ENCODE measurements around the gene PGM2L1.

DNA sequence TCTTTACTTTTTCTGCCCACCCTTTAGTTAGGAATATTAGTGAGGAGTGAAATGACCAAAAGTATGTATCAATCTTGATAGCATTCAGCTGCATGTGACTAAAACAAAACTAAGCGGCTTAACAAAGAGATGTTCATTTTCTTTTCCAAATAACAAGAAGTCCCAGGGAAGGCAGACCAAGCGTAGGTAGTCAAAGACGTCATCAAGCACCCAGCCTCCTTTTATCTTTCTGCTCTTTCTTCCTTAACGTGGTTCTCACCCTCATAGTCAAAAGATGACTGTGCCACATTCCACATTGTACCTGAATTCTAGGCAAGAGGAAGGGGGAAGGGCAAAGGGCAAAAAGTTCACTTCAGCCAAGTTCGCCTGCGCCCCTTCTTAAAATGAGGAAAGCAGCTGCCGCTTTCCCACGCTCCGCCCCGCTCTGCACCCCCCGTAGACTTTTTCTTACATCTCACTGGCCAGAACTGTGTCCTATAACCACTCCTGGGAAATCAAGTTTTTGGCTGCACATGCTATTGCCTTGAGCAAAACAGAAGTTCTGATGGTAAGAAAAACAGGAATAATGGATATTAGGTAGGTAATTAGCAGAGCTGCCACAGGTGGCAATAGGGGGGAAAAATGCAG, 14.6 kb upstream of the PGM2L1 start:
- TF ChIP-seq, protein P1, sequence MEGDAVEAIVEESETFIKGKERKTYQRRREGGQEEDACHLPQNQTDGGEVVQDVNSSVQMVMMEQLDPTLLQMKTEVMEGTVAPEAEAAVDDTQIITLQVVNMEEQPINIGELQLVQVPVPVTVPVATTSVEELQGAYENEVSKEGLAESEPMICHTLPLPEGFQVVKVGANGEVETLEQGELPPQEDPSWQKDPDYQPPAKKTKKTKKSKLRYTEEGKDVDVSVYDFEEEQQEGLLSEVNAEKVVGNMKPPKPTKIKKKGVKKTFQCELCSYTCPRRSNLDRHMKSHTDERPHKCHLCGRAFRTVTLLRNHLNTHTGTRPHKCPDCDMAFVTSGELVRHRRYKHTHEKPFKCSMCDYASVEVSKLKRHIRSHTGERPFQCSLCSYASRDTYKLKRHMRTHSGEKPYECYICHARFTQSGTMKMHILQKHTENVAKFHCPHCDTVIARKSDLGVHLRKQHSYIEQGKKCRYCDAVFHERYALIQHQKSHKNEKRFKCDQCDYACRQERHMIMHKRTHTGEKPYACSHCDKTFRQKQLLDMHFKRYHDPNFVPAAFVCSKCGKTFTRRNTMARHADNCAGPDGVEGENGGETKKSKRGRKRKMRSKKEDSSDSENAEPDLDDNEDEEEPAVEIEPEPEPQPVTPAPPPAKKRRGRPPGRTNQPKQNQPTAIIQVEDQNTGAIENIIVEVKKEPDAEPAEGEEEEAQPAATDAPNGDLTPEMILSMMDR (IDR thresholded peaks at IDR 0.05; ENCODE audit: low read length) = no peak
- TF ChIP-seq EZH2 (optimal IDR thresholded peaks at IDR 0.05; ENCODE audit: low read depth, low read length) = no peak
